ENCODE measurements around the gene UGT1A9.

DNA sequence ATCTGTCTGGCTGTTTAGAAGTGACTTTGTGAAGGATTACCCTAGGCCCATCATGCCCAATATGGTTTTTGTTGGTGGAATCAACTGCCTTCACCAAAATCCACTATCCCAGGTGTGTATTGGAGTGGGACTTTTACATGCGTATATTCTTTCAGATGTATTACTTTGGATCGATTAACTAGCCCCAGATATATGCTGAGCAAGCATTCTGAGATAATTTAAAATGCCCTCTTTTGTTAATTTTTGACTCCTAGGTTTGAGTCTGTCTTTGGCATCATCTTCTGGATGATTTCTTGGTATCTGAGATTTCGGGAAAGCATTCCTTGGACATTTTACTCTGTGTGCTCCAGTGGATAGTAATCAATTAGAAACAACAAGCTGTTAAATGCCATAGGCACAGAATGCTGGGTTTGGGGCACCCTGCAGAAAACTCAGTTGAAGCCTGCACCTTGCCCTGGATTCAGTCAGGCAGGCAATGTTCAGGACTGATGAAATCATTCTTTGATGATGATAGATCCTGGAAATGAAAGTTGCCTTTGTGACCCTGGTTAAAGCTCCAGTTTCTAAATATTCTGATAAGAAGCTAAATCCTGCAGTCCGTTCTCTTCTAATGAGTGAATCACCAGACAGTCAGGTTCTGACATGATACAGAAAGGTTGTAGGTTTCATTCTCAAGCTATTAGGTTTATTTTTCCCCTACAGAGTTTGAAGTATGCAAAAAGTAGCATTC, 89.5 kb downstream of the UGT1A9 start:
- TF ChIP-seq, protein P1, sequence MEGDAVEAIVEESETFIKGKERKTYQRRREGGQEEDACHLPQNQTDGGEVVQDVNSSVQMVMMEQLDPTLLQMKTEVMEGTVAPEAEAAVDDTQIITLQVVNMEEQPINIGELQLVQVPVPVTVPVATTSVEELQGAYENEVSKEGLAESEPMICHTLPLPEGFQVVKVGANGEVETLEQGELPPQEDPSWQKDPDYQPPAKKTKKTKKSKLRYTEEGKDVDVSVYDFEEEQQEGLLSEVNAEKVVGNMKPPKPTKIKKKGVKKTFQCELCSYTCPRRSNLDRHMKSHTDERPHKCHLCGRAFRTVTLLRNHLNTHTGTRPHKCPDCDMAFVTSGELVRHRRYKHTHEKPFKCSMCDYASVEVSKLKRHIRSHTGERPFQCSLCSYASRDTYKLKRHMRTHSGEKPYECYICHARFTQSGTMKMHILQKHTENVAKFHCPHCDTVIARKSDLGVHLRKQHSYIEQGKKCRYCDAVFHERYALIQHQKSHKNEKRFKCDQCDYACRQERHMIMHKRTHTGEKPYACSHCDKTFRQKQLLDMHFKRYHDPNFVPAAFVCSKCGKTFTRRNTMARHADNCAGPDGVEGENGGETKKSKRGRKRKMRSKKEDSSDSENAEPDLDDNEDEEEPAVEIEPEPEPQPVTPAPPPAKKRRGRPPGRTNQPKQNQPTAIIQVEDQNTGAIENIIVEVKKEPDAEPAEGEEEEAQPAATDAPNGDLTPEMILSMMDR (IDR thresholded peaks at IDR 0.05; ENCODE audit: low read length): no peak
- TF ChIP-seq EZH2 (optimal IDR thresholded peaks at IDR 0.05; ENCODE audit: low read depth, low read length): no peak

All from MM.1S (cell line).